ENCODE data around the gene UPF1.

UPF1 gene

GRCh38 chr19:18879579-18880373 lies 48.0 kb downstream of the UPF1 start:
- no peaks in the 10 kb centered on the region for H3K79me2 ChIP-seq (ENCODE audit: insufficient read depth, low read length)
- H3K9me3 ChIP-seq (ENCODE audit: insufficient read depth, low read length) = no peaks in the 10 kb centered on the region
- no peak overlapping the region for H3K9ac ChIP-seq (ENCODE audit: low read length)
- no peaks in the 10 kb centered on the region for H3F3A ChIP-seq (ENCODE audit: insufficient read depth)
- no peak for TF ChIP-seq CTCF (IDR thresholded peaks at IDR 0.05; ENCODE audit: insufficient read depth, low read length, poor library complexity, severe bottlenecking)
- TF ChIP-seq EZH2phosphoT487 (conservative IDR thresholded peaks at IDR 0.05; ENCODE audit: low read length) = no peak
- no peaks in the 10 kb centered on the region for H3K27me3 ChIP-seq (ENCODE audit: low read length)
- H3K9me2 ChIP-seq (replicated peaks; ENCODE audit: insufficient read depth, low read length) = no peaks in the 10 kb centered on the region
- no peak overlapping the region for H2AFZ ChIP-seq (ENCODE audit: low read depth, low read length, severe bottlenecking)
- no peaks in the 10 kb centered on the region for H3K36me3 ChIP-seq (ENCODE audit: low read length)
- no peak overlapping the region for H3K27ac ChIP-seq (ENCODE audit: low read depth, low read length)
- H3K4me3 ChIP-seq (ENCODE audit: insufficient read depth, low read length, poor library complexity, severe bottlenecking) = no peak overlapping the region
- H4K20me1 ChIP-seq (ENCODE audit: low read depth, low read length) = no peaks in the 10 kb centered on the region
- H3K4me2 ChIP-seq (ENCODE audit: low read depth, low read length, poor library complexity, severe bottlenecking) = no peak overlapping the region

- H3K79me2 ChIP-seq (ENCODE audit: insufficient read depth, low read length) = no peaks in the 10 kb centered on the region
- no peaks in the 10 kb centered on the region for H3K9me3 ChIP-seq (ENCODE audit: insufficient read depth, low read length)
- no peaks in the 10 kb centered on the region for H3F3A ChIP-seq (ENCODE audit: insufficient read depth)
- no peaks in the 10 kb centered on the region for H3K9me2 ChIP-seq (replicated peaks; ENCODE audit: insufficient read depth, low read length)
- no peak overlapping the region for H3K27ac ChIP-seq (ENCODE audit: low read depth, low read length)
- TF ChIP-seq CTCF (IDR thresholded peaks at IDR 0.05; ENCODE audit: insufficient read depth, low read length, poor library complexity, severe bottlenecking) (no peak), EZH2phosphoT487 (conservative IDR thresholded peaks at IDR 0.05; ENCODE audit: low read length) (no peak)
- no peaks in the 10 kb centered on the region for H4K20me1 ChIP-seq (ENCODE audit: low read depth, low read length)
- no peak overlapping the region for H2AFZ ChIP-seq (ENCODE audit: low read depth, low read length, severe bottlenecking)
- no peaks in the 10 kb centered on the region for H3K36me3 ChIP-seq (ENCODE audit: low read length)
- no peaks in the 10 kb centered on the region for H3K27me3 ChIP-seq (ENCODE audit: low read length)
- no peak overlapping the region for H3K4me2 ChIP-seq (ENCODE audit: low read depth, low read length, poor library complexity, severe bottlenecking)
- no peak overlapping the region for H3K9ac ChIP-seq (ENCODE audit: low read length)
- no peak overlapping the region for H3K4me3 ChIP-seq (ENCODE audit: insufficient read depth, low read length, poor library complexity, severe bottlenecking)
These were observed 49.7 kb downstream of the UPF1 start for GRCh38 chr19:18881491-18881890.

GRCh38 chr19:18883526-18884304 lies 52.0 kb downstream of the UPF1 start:
- Histone ChIP-seq H4K20me1 (ENCODE audit: low read depth, low read length) (no peaks in the 10 kb centered on the region), H2AFZ (ENCODE audit: low read depth, low read length, severe bottlenecking) (no peak overlapping the region)

More at GRCh38 chr19:18883526-18884304, 52.0 kb downstream of the UPF1 start:
- no peak overlapping the region for H3K4me3 ChIP-seq (ENCODE audit: insufficient read depth, low read length, poor library complexity, severe bottlenecking)
- H3K27ac ChIP-seq (ENCODE audit: low read depth, low read length) = no peak overlapping the region
- no peaks in the 10 kb centered on the region for H3K9me2 ChIP-seq (replicated peaks; ENCODE audit: insufficient read depth, low read length)
- no peaks in the 10 kb centered on the region for H3K27me3 ChIP-seq (ENCODE audit: low read length)
- H3F3A ChIP-seq (ENCODE audit: insufficient read depth) = no peaks in the 10 kb centered on the region
- no peak overlapping the region for H3K4me2 ChIP-seq (ENCODE audit: low read depth, low read length, poor library complexity, severe bottlenecking)
- H3K9me3 ChIP-seq (ENCODE audit: insufficient read depth, low read length) = no peaks in the 10 kb centered on the region
- H3K36me3 ChIP-seq (ENCODE audit: low read length) = no peaks in the 10 kb centered on the region
- TF ChIP-seq CTCF (IDR thresholded peaks at IDR 0.05; ENCODE audit: insufficient read depth, low read length, poor library complexity, severe bottlenecking) = no peak
- TF ChIP-seq EZH2phosphoT487 (conservative IDR thresholded peaks at IDR 0.05; ENCODE audit: low read length) = no peak
- H3K9ac ChIP-seq (ENCODE audit: low read length) = no peak overlapping the region
- no peaks in the 10 kb centered on the region for H3K79me2 ChIP-seq (ENCODE audit: insufficient read depth, low read length)
